HL-60/S4 treated with retinoic acid at 250 ng/mL for 4 days and 3 days (cell line): ENCODE data around the gene TNNI3K.

Experiments
- in situ Hi-C: fragments of 300-500 bp; cut with MboI; formaldehyde crosslinking; loops from 2 replicates; pipeline ENCODE4 v1.7.0; 2022; ENCODE audit warnings: low sequenced_read_pairs

Gene TNNI3K

DNA sequence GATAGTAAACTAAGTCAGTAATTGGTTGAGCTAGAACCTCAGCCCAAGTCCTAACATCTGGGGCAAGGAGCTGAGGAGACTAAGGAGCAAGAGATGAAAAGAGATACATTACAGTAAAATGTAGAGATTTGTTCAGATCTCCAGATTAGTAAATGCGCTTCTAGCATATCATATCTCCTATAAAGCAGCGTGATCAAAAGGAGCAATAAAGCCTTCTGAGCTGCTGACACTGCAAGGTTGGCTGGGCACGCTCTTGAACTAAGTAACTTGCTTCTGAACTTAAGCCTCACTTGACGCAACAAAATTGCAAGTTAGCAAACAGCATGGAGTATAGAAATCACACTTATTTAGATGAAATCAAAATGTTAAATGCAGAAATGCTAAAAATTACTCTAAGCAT is 196.3 kb downstream of the TNNI3K start:
- in situ Hi-C loops: no loop called here

DNA sequence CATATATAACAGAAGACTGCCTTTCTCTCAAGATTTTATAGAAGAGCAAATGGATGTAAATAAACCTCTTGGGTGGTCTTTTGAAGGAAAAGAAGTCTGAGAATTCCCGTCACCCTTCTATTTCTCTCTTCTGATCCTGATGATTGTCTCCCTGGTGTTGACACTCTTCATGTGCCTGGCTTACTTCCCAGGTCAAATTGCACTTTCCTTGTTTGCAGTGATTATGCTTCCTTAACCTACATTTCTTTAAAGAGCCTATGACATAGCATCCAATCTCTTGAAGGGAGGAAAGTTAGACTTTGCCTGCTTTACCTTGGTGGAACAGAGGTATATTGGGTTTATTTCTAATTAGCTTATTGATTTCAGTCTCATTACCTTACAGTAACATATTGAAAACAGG is 197.1 kb downstream of the TNNI3K start:
- in situ Hi-C loops: no loop called here

DNA sequence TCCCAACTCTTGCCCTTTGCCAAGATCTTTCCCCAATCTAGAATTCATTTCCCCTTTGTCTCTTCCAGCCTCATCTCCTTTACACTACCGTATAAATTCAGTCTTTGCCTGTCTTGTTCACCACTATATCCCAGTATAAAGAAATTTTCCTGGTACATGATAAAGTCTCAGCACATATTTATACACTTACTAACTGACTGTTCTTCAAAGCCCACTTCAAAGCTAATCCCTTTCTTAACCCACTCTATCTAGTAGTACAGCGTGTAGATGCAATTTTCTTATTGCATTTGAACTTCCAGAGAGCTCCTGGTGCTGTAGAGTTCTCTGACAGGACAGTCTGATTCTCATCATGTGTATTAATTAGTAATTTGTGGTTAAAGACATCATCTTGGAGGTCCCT is 199.1 kb downstream of the TNNI3K start:
- in situ Hi-C loops: no loop called here

DNA sequence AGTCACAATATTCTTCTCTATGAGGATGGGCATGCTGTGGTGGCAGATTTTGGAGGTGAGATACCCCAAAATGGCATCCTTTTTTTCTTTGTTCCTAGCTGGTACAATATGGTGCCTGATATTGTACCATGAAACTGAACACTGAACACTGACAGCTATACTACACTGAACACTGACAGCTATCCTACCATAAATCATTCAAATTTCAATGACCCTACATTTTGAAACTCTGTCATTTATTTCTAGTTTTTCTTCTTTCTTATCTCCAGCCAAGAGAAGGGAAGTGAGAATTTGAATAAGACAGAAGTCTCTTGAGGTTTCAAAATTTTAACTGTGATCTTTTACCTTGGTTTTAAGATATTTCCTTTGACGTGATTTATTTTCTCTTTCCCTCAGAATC is 200.9 kb downstream of the TNNI3K start:
- in situ Hi-C loops: no loop called here

DNA sequence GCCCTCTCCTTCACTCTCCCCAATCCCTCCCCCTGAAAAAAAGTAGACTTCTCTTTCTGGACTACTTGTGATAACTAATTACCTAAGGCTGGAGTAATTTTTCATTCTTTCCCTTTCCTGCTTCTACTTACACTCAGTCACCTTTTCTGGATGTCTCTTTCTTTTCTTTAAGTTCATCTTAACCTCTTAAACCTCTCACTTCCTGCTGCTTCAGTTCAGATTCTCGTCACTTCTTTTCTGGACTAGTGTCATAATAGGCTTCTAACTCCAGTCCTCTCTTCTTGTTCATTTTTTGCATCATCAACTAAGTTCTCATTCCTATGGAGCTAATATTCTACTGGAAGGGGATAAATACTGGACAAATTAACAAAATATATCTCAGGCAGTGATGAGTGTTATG is 201.8 kb downstream of the TNNI3K start:
- in situ Hi-C loops: no loop called here

DNA sequence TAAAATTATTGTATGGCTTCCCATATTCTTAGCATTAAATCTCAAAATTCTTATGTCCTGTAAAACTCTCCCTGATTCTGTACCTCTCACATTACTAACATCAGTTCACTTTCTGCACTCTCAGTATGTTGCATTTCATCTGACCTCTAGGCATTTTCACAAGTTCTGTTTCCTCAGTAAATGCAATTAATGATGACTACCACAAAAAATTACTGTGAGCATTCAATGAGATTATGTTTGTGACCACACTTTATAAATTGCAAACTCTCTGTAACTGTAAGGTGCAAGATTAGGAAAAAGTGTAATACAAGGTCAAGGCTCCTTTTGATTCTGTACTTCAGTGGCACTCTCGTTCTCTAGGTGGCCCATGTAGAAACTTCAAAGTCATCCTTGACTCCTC is 216.8 kb downstream of the TNNI3K start:
- in situ Hi-C loops: no loop called here

DNA sequence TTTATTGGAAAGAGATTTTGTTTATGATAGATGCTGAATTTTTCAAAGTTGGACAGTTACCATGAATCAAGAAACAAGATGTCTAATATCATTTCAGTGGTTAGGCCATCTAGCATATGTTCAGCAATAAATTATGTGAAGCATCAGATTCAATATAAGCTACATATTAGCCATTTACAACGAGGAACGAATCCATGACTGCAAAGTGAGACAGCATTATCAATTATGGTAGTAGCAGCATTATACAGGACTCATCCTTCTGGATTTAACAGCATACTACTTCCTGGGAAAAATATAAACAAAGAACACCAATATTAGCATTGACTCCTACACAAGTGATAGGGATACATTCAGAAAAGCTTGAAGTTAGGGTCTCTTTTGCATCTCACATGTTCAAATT is 218.1 kb downstream of the TNNI3K start:
- in situ Hi-C loops: no loop called here

DNA sequence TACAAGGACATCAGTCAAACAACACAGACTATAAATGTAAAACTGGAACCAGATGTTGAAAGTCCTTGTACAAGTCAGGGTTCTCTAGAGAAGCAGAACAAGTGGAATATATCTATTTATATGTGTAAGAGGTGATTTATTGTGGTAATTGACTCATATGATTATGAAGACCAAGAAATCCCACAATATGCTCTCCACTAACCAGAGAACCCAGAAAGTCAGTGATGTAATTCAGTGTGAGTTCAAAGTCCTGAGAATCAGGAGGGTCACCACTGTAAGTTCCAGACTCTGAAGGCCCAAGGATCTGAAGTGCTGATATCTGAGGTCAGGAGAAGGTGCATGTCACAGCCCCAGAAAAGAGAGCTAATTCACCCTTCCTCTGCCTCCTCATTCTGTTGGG is 220.2 kb downstream of the TNNI3K start:
- in situ Hi-C loops: no loop called here

DNA sequence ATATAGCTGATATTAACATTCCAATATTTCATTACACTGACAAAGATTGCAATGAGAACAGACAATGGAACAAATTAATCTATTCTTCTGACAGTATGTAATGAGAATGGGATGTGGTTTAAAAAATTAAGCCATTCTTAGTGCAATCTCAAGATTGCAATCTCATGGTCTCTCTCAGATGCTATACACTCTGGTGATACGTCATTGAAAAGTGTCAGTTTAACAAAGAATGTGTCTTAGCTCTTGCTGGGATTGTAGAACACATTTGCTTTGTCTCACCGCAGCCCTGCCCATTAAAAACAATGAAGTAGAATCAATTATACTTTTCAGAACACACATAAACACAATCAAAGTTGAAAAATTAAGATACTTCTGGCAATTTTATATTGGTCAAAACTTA is 222.1 kb downstream of the TNNI3K start:
- in situ Hi-C loops: no loop called here

DNA sequence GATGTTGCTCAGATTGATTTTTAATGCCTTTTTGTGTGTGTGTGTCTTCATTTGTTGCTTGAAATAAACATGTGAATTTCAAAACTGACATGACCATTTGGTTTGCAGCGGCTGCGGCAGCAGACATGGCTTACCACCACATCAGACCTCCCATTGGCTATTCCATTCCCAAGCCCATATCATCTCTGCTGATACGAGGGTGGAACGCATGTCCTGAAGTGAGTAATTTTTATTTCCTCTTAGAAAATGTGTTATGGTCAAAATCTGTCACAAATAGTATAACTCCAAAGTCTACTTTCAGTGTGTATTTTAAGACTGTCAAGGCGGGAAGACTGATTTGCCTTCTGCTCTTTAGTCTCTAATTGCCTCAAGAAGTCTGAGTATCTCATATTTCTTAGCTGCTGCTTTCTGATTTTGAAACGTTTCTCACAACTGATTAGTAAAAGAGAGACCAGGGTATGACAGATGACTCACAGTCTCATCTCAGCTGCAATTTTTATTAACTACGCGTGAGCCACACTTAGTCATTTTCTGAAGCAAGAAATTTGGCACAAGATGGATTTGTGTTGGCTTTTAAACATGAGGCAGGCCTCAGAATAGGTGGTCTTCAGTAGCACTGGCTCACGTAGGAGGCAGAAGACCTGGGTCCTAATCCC is 228.3 kb downstream of the TNNI3K start:
- in situ Hi-C loops: no loop called here

DNA sequence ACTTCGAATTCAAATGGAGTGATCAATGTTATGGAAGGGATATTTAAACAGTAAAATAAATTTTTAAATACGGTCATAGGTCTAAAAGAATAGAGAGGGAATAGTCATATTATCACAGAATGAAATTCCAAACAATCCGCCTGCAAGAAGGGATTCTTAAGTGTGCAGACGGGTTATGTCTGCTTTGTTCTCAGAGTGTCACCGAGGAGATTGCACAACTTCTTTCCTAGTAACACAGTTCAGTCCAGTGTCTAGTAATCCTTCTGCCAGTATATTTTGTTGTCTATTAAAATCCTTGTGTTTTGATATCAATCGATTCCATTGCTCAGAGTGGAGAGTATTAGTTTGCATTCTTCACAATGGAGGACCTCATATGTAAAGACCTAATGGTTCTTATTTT is 228.8 kb downstream of the TNNI3K start:
- in situ Hi-C loops: no loop called here

DNA sequence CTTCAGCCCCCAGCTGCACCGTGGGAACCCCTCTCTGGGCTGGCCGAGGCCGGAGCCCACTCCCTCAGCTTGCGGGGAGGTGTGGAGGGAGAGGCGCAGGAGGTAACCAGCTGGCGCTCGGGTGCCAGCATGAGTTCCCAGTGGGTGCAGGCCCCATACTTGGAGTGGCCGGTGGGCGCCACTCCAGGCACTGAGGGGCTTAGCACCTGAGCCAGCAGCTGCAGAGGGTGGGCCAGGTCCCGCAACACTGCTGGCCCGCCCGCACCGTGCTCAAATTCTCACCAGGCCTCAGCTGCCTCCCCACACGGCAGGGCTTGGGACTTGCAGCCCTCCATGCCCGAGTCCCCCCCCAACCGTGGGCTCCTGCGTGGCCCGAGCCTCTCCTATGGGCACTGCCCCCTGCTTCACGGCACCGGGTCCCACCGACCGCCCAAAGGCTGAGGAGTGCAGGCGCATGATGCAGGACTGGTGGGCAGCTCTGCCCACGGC is 230.1 kb downstream of the TNNI3K start:
- in situ Hi-C loops: no loop called here

DNA sequence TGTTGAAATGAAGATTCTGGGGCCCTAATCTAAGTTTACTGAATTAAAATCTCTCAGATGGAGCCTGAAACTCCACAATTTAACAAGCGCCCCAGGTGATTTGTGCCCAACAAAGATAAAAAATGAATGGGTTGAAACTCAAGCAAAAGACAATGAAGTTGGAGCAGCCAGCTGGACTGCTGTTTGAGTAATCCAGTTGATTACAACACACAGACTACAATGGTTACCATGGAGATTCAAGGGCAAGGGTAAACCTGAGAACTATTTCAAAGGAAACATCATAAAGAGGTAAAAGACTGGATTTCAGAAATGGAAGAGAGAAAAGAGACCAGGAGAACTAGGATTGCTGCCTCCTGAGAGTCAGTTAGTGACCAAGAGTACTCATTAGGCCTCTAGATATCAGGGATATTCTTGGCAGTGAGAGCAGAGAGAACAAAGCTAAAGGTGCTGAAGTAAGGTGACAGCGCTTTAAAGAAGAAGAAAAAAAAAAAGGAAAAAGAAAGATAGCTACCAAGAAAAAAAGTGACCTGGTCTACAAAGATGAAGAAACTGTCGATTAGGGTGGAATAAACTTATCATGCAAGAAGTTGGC is 232.7 kb downstream of the TNNI3K start:
- in situ Hi-C loops: no loop called here

DNA sequence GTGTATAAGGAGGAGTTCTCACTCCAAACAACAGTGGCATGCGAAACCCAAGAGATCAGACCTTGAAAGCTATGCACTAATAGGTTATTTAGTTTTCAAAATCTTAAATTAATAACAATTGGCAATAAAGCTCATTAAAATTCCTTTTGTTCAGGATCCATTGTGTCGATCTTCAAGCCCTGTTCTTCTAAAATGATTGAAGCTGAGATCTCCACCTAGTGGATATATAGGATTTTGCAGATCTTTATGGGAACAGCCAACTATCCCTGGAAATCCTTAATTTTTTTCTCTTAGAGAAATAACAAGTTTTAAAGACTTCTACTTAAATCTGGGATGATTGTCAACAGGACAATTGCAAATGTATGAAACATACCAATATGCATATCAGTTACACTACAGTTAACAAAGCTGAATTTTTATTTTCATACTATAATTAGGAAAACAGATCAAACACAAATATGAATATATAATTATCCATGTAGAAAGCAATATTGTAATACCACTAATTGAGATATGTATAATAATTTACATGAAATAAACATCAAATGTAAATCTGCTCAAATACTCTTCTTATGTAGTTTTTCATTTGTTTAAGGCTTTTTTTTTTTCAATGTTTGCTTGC is 233.9 kb downstream of the TNNI3K start:
- in situ Hi-C loops: no loop called here

DNA sequence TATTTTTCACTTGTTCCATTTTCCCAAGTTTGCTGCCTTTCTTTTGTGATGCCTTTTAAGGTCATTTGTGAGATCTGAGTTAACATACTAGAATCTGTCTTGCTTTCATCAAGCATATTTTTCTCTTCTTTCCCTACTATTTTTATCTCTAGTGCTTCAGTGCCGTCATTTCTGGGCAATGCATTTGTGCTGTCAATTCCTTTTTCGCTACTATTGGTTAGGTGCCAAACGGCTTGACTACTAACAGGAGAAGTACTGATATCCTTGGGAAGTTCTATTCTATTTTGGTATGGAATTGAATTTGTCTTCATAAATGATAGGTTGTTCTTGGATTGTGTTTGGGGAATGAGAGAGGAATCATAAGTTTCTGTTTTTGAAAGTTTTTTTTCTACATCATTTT is 235.1 kb downstream of the TNNI3K start:
- in situ Hi-C loops: no loop called here

DNA sequence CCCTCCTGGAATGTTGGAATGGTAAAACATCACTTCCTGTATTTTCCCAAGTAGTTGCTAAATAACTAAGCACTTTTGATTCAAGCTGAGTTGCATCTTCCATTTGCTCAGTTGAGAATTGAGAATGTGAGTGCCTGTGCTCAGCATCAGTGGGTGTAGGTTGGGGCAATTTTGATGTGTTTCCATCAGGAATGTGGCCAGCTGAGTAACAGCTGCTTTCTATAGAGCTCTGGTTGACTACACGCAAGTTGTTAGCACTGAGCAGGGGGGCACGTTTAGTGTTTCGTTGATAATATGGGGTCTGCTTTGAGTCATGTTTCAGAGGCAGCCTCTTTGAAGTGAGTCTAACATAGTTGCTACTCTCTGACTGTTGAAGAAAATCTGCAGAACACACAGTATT is 235.7 kb downstream of the TNNI3K start:
- in situ Hi-C loops: no loop called here

DNA sequence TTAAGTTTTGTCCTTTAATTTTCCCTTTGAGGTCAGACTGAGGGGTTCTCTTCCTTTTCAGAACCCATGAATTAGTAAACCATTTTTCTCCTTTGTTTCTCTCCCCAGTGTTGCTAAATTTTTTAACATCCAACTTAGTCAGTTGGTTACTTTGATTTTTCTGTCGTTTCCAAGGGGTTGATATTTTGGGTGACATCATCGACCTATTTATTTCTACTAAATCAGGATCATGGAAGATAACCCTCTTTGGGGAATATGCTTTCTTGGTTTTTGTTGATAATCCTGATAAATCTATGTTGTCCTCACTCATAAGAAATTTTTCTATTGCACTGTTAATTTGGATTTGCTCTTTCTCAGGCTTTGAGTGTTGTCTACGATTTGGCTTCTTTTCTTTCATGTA is 236.3 kb downstream of the TNNI3K start:
- in situ Hi-C loops: no loop called here

DNA sequence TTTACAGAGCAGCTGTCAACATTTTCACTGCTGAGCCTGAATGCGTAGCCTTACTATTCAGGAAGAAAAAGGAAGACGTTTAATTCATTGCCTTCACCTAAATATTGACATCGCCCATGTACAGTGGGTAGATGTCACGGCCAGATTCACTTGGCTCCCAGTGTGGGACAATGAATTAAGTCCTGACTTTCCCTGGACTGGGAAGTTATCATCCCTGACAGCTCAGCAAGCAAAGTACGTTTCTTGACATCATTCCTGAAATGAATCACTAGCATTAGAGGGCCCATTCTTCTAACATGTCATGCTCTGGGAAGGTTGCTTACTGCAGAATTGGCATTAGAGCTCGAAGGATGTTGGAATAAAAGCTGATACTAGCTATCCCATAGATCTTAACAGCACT is 239.4 kb downstream of the TNNI3K start:
- in situ Hi-C loops: no loop called here

DNA sequence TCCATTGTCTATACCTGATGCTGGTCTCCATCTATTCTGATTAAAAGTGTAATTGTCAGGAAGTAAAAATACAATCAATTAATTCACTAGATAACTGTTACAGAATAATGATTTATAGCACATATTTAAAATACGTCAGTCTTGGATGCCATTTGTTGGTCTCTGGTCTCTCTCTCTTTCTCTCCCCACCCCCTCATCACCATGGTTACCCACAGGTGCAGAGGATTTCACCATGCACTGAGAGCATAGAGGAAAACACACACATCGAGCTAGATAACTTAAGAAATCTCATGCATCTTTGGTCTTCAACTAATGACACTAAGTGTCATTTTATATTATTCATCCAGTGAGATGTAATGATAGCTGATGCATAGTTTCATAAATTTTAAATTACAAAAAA is 243.8 kb downstream of the TNNI3K start:
- in situ Hi-C loops: no loop called here

DNA sequence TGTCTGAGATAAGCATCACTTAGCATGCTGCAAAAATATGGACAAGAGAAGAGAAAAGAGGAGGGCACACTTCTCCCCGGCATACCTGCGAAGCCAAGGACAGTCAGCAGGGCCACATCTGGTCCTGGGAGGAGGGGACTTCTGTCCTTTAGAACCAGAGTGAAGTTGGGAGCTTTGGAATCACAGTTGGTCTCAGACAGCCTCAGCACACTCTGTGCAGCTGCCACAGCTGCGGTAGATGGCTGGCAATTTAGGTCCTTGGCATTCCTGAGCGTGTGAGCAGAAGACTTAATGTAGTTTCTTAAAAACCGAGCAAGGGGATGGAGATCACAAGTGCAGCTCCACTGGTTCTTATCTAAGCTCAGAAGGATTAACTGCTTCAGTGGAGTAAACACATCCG is 244.9 kb downstream of the TNNI3K start:
- in situ Hi-C loops: no loop called here

DNA sequence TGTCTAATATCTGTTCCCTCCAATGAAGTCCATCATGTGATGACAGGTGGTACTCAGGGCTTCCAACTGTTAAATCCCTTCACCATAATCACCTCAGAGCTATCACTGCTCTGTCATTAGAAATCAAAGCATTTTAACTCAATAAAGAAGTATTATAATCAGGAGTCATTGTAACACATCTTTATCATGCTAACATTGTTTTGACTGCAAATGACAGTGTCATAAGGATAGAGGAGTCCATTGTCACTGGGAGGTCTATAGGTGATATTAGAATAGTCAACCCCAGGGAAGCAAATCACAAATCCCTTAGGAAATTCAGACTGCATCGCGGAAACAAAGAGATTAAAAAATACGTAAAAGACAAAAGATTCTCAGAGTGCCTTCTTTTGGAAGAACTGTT is 246.4 kb downstream of the TNNI3K start:
- in situ Hi-C loops: no loop called here

DNA sequence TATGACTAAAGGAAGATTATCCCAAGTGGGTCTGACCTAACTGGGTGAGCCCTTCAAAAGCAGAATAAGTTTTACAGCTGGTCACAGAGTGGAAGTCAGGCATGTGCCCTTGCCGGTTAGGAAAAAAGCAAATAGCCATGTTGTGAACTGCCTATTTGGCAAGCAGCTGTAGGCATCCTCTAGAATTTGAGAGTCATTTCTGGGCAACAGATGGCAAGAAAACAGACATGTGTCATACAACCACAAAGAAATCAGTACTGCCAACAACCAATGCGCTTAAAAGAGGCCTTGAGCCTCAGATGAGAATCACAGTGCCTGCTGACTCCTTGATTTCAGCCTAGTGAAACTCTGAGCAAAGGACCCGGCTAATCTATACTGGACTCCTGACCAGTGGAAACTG is 250.4 kb downstream of the TNNI3K start:
- in situ Hi-C loops: no loop called here

DNA sequence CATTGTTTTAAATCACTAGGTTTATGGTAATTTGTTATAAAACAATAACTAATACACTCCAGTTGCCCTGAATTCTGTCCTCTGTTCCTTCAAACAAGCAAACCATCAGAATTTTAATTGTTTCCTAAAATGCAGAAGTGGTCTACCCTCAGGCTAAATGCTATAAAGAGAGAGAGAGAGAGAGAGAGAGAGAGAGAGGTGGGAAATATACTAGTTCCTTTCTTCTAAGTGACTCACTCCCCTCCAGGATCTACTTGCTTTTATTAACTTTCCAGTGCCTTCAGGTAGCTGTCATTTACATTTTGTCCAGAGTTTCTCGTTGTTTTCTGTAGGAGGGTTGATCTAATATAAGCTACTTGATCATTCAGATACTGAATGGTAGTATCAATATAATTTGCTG is 250.8 kb downstream of the TNNI3K start:
- in situ Hi-C loops: no loop called here
